ENCODE results near the gene RRAGD. TPM values are rescaled to one million over a fixed set of nuclear protein-coding genes. Genes with fewer than 3 reads are reported as not detected.

RRAGD gene
- total RNA-seq, 1 experiment from 2014 or later: not detected

DNA sequence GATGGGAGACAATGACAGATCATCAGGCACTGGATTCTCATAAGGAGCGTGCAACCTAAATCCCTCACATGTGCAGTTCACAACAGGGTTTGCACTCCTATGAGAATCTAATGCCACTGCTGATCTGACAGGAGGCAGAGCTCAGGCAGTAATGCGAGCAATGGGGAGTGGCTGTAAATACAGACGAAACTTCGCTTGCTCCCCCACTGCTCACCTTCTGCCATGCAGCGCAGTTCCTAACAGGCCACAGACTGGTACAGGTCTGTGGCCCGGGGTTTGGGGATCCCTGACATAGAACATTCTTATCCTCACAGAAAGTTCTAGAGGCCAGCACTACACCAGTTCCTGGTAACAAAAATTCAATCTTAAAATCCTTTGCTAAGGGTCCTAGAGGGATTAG lies 23.2 kb downstream of the RRAGD start:
- H3K9me3 ChIP-seq (ENCODE audit: insufficient read depth, low read depth): no peaks in the 10 kb centered on the region
- no peaks in the 10 kb centered on the region for H4K20me1 ChIP-seq (ENCODE audit: insufficient read depth)
- H3K79me2 ChIP-seq (ENCODE audit: low read depth): no peaks in the 10 kb centered on the region
- H2AFZ ChIP-seq: no peak overlapping the region
- 0 out of 2 replicates have a peak, but pooled peaks cover 6% of the 10 kb centered on the region for H3K4me1 ChIP-seq (replicated peaks; ENCODE audit: insufficient read depth)
- no peak for DNase-seq
- ChIA-PET POLR2A (ENCODE audit: unreplicated experiment) (no interaction called here), CTCF (no interaction called here)
- no peak overlapping the region for H3K27ac ChIP-seq
- no TSS peak for BruUV-seq (replicated peaks)
- no peaks in the 10 kb centered on the region for H3K27me3 ChIP-seq (ENCODE audit: insufficient read depth, low read depth)
- H3K9me2 ChIP-seq (ENCODE audit: insufficient read depth): no peaks in the 10 kb centered on the region
- no peak overlapping the region for H3K4me2 ChIP-seq
- H3K36me3 ChIP-seq (ENCODE audit: low read depth): no peaks in the 10 kb centered on the region
- H3K4me3 ChIP-seq: no peak overlapping the region
- intact Hi-C loops (cut with micrococcal nuclease; ENCODE audit: unreplicated experiment): no loop called here
- TF ChIP-seq CTCF (conservative IDR thresholded peaks at IDR 0.05) (no peak), EZH2 (IDR thresholded peaks at IDR 0.05; ENCODE audit: low read depth) (no peak)
- no peaks in the 10 kb centered on the region for H3F3A ChIP-seq (ENCODE audit: insufficient read depth, low read depth)

GRCh38 chr6:89387516-89388201 lies 24.4 kb downstream of the RRAGD start:
- DNase-seq: no peak
- no peaks in the 10 kb centered on the region for H3F3A ChIP-seq (ENCODE audit: insufficient read depth, low read depth)
- no peak overlapping the region for H3K4me2 ChIP-seq
- ChIA-PET CTCF (no interaction called here), POLR2A (ENCODE audit: unreplicated experiment) (no interaction called here)
- TF ChIP-seq EZH2 (IDR thresholded peaks at IDR 0.05; ENCODE audit: low read depth) (no peak), CTCF (conservative IDR thresholded peaks at IDR 0.05) (no peak)
- intact Hi-C loops (cut with micrococcal nuclease; ENCODE audit: unreplicated experiment): no loop called here
- H3K27me3 ChIP-seq (ENCODE audit: insufficient read depth, low read depth): no peaks in the 10 kb centered on the region
- H3K4me3 ChIP-seq: no peak overlapping the region
- H3K9me3 ChIP-seq (ENCODE audit: insufficient read depth, low read depth): no peaks in the 10 kb centered on the region
- H3K4me1 ChIP-seq (replicated peaks; ENCODE audit: insufficient read depth): 0 out of 2 replicates have a peak, but pooled peaks cover 6% of the 10 kb centered on the region
- no peaks in the 10 kb centered on the region for H3K79me2 ChIP-seq (ENCODE audit: low read depth)
- H3K27ac ChIP-seq: no peak overlapping the region
- no peak overlapping the region for H2AFZ ChIP-seq
- H3K9me2 ChIP-seq (ENCODE audit: insufficient read depth): no peaks in the 10 kb centered on the region
- H3K36me3 ChIP-seq (ENCODE audit: low read depth): no peaks in the 10 kb centered on the region
- no peaks in the 10 kb centered on the region for H4K20me1 ChIP-seq (ENCODE audit: insufficient read depth)
- BruUV-seq (replicated peaks): no TSS peak

GRCh38 chr6:89386917-89387491 lies 25.1 kb downstream of the RRAGD start:
- Histone ChIP-seq H3K4me1 (replicated peaks; ENCODE audit: insufficient read depth) (0 out of 2 replicates have a peak, but pooled peaks cover 6% of the 10 kb centered on the region), H3K4me2 (no peak overlapping the region), H3K36me3 (ENCODE audit: low read depth) (no peaks in the 10 kb centered on the region), H3K27ac (no peak overlapping the region), H3K9me3 (ENCODE audit: insufficient read depth, low read depth) (no peaks in the 10 kb centered on the region), H3F3A (ENCODE audit: insufficient read depth, low read depth) (no peaks in the 10 kb centered on the region), H2AFZ (no peak overlapping the region), H3K27me3 (ENCODE audit: insufficient read depth, low read depth) (no peaks in the 10 kb centered on the region), H3K79me2 (ENCODE audit: low read depth) (no peaks in the 10 kb centered on the region), H4K20me1 (ENCODE audit: insufficient read depth) (no peaks in the 10 kb centered on the region), H3K4me3 (no peak overlapping the region), H3K9me2 (ENCODE audit: insufficient read depth) (no peaks in the 10 kb centered on the region)
- TF ChIP-seq EZH2 (IDR thresholded peaks at IDR 0.05; ENCODE audit: low read depth) (no peak), CTCF (conservative IDR thresholded peaks at IDR 0.05) (no peak)
- BruUV-seq (replicated peaks): no TSS peak
- CTCF ChIA-PET: no interaction called here
- no peak for DNase-seq
- intact Hi-C loops (cut with micrococcal nuclease; ENCODE audit: unreplicated experiment): no loop called here
- POLR2A ChIA-PET (ENCODE audit: unreplicated experiment): no interaction called here

All from PC-9 (cell line).